Type B pancreatic cell (in vitro differentiated cells): ENCODE results near the gene HLA-F. TPM values are rescaled to one million over a fixed set of nuclear protein-coding genes. Genes with fewer than 3 reads are reported as not detected.

Source experiments
- DNase-seq: peaks from one replicate; pipeline ENCODE4 v3.0.0; 2021; ENCODE audit warnings: mixed read lengths; ENCODE audit not compliant: unreplicated experiment; ENCODE audit errors: extremely low spot score
- H3K27ac Mint-ChIP-seq: 2 replicates; pipeline ENCODE4 v1.8.0; 2021; ENCODE audit warnings: mild to moderate bottlenecking, mixed read lengths
- H3K27me3 Mint-ChIP-seq: 2 replicates; pipeline ENCODE4 v1.8.0; 2021; ENCODE audit warnings: mixed read lengths
- H3K36me3 Mint-ChIP-seq: 2 replicates; pipeline ENCODE4 v1.8.0; 2021; ENCODE audit warnings: mixed read lengths
- H3K4me1 Mint-ChIP-seq: one replicate; pipeline ENCODE4 v1.8.0; 2021; ENCODE audit warnings: mixed read lengths; ENCODE audit not compliant: unreplicated experiment
- H3K4me3 Mint-ChIP-seq: 2 replicates; pipeline ENCODE4 v1.8.0; 2021; ENCODE audit warnings: mild to moderate bottlenecking, mixed read lengths
- H3K9me3 Mint-ChIP-seq: 2 replicates; pipeline ENCODE4 v1.8.0; 2021; ENCODE audit warnings: mixed read lengths
- CTCF ChIP-seq: fragments of 200-600 bp; sonication (generic); conservative IDR thresholded peaks from 2 replicates; pipeline ENCODE4 v1.5.0; 2021; ENCODE audit warnings: antibody characterized with exemption, mild to moderate bottlenecking
- total RNA-seq: library from RNA; stranded (reverse); gene quantifications from 2 replicates; pipeline ENCODE4 v1.2.1, GENCODE V29; 2021; ENCODE audit warnings: low replicate concordance

HLA-F gene
- total RNA-seq, 1 donor from 2014 or later = 2.8 TPM

GRCh38 chr6:29760328-29760727 lies 37.1 kb downstream of the HLA-F start:
- H3K9me3 Mint-ChIP-seq = no peaks in the 10 kb centered on the region
- no peak for TF ChIP-seq CTCF
- DNase-seq = no peak
- H3K4me1 Mint-ChIP-seq = no peaks in the 10 kb centered on the region
- H3K36me3 Mint-ChIP-seq = no peaks in the 10 kb centered on the region
- H3K27me3 Mint-ChIP-seq = peaks cover 60% of the 10 kb centered on the region
- no peak overlapping the region for H3K27ac Mint-ChIP-seq
- no peak overlapping the region for H3K4me3 Mint-ChIP-seq

- no peaks in the 10 kb centered on the region for H3K4me1 Mint-ChIP-seq
- H3K27ac Mint-ChIP-seq = no peak overlapping the region
- H3K4me3 Mint-ChIP-seq = no peak overlapping the region
- DNase-seq = no peak
- H3K9me3 Mint-ChIP-seq = no peaks in the 10 kb centered on the region
- peaks cover 62% of the 10 kb centered on the region for H3K27me3 Mint-ChIP-seq
- H3K36me3 Mint-ChIP-seq = no peaks in the 10 kb centered on the region
- no peak for TF ChIP-seq CTCF
These were observed 38.8 kb downstream of the HLA-F start for GRCh38 chr6:29762051-29762450.

DNA sequence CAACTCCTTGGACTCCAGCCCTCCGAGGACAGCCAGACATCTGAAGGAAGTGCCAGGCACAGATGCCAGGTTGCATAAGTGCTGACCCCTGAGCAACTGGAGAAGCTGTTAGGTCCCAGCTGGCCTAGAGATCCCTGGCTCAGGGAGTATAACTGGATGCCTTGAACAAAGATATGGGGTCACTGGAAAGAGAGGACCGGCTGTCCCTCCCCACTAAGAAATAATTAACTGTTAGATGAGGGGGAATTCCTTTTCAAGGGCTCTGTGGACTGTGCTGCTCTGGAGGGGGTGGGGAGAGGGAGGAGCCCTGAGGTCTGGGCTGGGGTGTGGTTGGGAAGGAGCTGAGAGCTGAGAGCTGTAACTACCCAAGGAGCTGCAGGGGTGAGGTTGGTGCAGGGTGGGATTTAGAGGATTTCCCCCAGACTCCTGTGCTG lies 39.6 kb downstream of the HLA-F start:
- no peak overlapping the region for H3K4me3 Mint-ChIP-seq
- no peaks in the 10 kb centered on the region for H3K4me1 Mint-ChIP-seq
- no peak for DNase-seq
- no peaks in the 10 kb centered on the region for H3K9me3 Mint-ChIP-seq
- H3K27me3 Mint-ChIP-seq = peaks cover 61% of the 10 kb centered on the region
- no peak overlapping the region for H3K27ac Mint-ChIP-seq
- no peak for TF ChIP-seq CTCF
- no peaks in the 10 kb centered on the region for H3K36me3 Mint-ChIP-seq

DNA sequence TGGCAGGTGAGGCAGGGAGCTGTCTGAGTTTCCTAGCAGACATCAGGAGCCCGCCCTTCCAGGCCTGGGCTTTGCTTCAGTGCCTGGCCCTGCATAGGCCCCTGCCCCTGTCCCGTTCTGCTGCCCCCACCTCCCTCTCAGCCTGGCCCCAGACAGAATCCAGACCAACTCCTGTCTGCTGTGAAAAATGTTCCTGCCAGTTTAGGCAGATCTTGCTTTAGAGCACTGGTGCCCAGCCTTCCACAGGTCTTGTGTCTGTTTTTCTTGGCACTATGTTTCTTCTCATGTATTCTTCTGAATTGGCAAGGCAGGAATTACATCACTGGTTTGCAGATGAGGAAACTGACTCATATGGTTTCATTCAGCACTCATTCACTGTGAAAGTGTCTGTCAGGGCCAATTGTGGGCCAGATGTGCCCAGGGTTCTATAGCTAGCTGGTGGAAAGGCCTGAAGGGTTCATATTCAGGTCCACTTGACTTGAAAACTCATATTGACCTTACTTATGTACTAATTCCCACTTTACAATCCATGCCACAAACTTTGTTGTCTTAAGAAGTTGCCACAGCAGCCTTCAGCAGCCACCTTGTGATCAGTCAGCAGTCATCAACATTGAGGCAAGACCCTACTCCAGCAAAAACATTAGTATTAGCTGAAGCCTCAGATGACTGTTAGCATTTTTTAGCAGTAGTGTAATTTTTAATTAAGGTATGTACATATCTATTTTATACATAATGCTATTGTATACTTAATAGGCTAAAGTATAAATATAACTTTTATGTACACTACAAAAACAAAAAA lies 40.5 kb downstream of the HLA-F start:
- DNase-seq = no peak
- Mint-ChIP-seq H3K4me1 (no peaks in the 10 kb centered on the region), H3K4me3 (no peak overlapping the region), H3K9me3 (no peaks in the 10 kb centered on the region), H3K27ac (no peak overlapping the region), H3K36me3 (no peaks in the 10 kb centered on the region), H3K27me3 (peaks cover 56% of the 10 kb centered on the region)
- no peak for TF ChIP-seq CTCF

GRCh38 chr6:29764422-29765196 lies 41.4 kb downstream of the HLA-F start:
- no peak overlapping the region for H3K27ac Mint-ChIP-seq
- TF ChIP-seq CTCF = no peak
- H3K4me3 Mint-ChIP-seq = no peak overlapping the region
- H3K36me3 Mint-ChIP-seq = no peaks in the 10 kb centered on the region
- H3K4me1 Mint-ChIP-seq = no peaks in the 10 kb centered on the region
- DNase-seq = no peak
- no peaks in the 10 kb centered on the region for H3K9me3 Mint-ChIP-seq
- peaks cover 54% of the 10 kb centered on the region for H3K27me3 Mint-ChIP-seq
